ENCODE results near the gene UQCR11. TPM values are rescaled to one million over a fixed set of nuclear protein-coding genes. Genes with fewer than 3 reads are reported as not detected.

UQCR11 gene
- total RNA-seq, 2 donors from 2014 or later = 674 to 933 TPM

DNA sequence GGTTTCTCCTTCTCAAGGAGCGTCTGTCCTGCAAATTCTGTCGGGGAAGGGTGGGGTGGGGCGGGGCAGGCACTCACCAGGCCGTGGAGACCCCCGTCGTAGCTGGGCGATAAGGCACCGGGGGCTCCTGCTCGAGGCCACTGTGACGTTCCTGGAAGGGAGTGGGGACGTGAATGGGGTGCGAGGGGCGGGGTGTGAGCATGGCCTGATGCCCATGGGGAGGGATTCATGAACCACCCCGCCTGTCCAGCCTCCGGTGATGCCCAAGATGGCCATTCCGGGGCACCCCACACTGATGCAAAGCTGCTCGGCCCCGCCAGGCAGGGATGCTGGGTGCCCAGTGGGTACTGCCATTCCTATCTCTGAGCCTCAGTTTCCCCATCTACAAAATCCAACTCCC is 14.4 kb upstream of the UQCR11 start:
- DNase-seq (no peak), ATAC-seq (no peak)
- intact Hi-C loops (cut with DNase I) = no loop called here

DNA sequence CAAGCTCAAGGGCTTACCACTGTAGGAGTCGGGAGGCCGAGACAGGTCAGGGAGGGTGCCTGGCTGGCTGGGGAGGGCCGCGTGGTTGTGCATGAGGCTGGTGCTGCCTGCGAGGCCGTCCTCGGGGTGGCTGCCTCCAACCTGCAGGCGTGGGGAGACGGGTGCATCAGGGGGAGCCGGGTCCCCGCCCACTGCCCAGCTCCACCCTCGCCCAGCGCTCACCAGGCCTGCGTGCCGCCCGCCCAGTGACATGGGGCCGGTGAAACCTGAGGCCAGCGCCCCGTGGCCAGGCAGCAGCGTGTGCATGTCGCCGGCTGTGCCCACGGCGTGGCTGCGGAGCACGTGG is 13.8 kb upstream of the UQCR11 start:
- ATAC-seq (no peak), DNase-seq (no peak)
- intact Hi-C loops (cut with DNase I) = no loop called here

- intact Hi-C loops (cut with DNase I) = no loop called here
- peak; percentile 31 to 36 for ATAC-seq
- DNase-seq = no peak
Observed at GRCh38 chr19:1618157-1619093, 13.2 kb upstream of the UQCR11 start.

GRCh38 chr19:1616875-1617274 is 11.6 kb upstream of the UQCR11 start:
- no peak for DNase-seq
- intact Hi-C loops (cut with DNase I) = no loop called here
- ATAC-seq = no peak

GRCh38 chr19:1616396-1616795 is 11.1 kb upstream of the UQCR11 start:
- no peak for ATAC-seq
- intact Hi-C loops (cut with DNase I) = no loop called here
- DNase-seq = no peak

DNA sequence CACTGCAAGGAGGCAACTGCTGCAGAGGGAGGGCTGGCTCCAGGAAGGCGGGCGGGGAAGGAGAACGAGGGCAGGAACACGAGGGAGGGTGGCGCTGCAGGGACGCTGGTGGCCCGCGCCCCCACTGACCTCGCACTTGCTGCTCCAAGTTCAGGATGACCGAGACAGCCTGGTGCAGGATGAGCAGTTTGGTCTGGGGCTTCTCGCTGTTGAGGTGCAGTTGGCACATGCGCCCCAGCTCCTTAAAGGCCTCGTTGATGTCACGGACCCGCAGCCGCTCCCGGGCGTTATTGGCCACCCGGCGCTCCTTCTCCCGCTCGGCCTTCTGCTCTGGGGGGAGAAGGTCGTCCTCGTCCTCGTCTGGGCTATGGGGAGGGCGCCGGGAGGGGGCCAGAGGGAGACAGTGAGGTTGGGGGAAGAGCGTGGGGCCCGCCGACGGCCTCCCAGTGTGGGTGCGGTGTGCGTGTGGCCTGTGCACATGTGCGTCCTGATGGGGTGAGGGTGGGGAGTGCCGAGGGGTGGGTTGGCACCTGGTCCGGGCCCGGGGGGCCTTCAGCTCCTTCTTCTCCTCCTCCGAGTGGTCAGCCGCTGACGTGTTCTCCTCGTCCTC is 10.0 kb upstream of the UQCR11 start:
- DNase-seq (no peak), ATAC-seq (no peak)
- intact Hi-C loops (cut with DNase I) = no loop called here

DNA sequence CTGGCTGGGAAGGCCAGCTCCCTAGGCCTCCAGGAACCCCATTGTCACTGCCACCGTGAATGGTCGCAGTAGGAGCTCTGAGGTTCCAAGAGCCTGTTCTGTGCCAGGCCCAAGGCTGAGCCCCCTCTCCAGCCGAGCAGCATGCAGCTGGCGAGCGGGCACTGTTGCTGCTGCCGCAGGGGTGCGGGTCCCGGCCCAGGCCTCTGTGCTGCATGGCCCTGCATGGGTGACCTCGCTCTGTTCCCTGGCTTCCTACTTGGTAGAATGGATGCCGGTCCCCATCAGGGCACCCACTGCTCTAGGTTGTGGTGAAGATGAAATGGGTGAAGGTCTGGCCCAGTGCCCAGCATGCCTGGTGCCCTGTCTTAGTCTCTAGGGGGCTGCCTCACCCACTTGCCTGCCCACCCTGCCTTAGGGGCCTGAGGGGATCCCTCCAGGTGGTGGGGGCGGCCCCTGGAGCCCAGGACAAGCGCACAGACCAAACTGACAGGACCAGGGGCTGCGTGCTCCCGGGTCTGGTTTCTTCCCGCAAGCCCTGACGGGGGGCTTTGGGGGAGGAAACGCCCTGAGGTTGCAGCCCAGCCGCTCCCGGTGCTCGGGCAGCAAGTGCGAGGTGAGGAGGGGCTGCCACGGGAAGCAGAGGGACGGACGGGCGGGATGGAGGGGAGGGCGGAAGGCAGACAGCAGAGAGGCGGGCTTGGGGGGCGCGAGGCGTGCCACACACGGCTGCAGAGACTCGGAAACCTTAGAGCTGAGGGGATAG is 8.7 kb upstream of the UQCR11 start:
- DNase-seq = no peak
- intact Hi-C loops (cut with DNase I) = no loop called here
- ATAC-seq = no peak

- no peak for ATAC-seq
Observed at GRCh38 chr19:1613146-1613545, 7.9 kb upstream of the UQCR11 start.

DNA sequence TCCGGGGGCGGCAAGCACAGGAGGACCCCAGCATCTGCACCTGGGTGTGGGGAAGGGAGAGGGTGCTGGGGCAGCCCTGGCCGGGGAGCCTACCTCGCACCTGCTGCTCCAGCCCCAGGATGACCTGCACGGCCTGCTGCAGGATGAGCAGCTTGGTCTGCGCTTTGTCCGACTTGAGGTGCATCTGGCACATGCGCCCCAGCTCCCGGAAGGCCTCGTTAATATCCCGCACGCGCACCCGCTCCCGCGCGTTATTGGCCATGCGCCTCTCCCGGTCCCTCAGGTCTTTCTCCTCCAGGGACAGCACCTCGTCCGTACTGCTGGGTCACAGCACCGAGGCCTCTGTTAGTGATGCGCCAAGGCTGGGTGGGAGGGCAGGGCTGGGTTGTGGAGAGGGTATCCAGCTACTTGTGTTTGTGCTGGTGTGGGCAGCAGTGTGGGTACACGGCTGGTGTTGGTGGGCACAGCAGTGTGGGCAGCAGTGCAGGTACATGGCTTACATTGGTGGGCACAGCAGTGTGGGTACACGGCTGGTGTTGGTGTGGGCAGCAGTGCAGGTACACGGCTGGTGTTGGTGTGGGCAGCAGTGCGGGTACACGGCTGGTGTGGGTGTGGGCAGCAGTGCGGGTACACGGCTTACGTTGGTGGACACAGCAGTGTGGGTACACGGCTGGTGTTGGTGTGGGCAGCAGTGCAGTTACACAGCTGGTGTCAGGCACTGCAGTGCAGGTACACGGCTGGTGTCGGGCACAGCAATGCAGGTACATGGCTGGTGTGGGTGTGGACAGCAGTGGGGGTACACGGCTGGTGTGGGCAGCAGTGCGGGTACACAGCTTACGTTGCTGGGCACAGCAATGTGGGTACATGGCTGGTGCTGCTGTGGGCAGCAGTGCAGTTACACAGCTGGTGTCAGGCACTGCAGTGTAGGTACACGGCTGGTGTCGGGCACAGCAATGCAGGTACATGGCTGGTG is 7.1 kb upstream of the UQCR11 start:
- intact Hi-C loops (cut with DNase I) = no loop called here
- no peak for ATAC-seq
- no peak for DNase-seq

More at GRCh38 chr19:1613146-1613545, 7.9 kb upstream of the UQCR11 start:
- DNase-seq = no peak
- intact Hi-C loops (cut with DNase I) = no loop called here

DNA sequence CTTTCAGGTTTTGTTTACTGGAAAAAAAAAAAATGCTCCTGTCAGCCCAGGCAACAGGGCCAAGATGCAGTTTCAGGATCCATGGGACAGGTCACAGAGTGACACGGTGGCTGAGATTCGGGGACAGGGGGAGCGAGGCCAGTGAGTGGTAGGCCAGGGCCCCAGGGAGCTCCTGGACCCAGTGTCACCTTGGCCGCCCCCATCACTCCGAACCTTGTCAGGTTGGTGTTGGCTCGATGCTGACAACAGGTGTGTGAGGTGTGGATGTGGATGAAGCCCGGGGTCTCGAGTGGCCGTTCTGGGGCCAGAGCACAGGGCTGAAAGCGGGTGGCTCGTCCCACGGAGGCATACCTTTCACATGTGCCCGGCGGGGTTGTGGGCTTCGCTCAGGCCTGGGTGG is 6.1 kb upstream of the UQCR11 start:
- intact Hi-C loops (cut with DNase I) = no loop called here
- DNase-seq = no peak

DNA sequence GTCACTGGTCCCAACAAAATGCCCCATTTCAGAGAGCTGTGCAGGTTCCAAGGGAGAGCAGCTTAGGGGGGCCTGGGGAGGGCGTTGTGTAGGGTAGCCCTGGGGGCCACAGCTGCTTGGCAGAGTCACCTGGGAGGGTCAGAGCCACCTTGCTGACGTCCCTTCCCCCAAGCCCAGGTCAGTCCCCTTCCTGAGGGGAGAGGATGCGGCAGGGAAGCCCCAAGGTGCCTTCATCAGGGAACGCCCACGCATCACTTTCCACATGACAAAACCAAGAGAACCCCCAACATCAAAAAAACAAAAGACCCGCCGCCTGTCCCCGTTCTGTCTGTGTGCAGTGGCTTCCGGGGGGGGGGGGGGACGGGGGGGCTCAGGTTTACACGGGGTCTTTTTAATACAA is 5.3 kb upstream of the UQCR11 start:
- ATAC-seq = no peak
- intact Hi-C loops (cut with DNase I) = no loop called here
- no peak for DNase-seq

More for the DNA sequence above, 6.1 kb upstream of the UQCR11 start:
- ATAC-seq = no peak

- ATAC-seq = no peak
- intact Hi-C loops (cut with DNase I) = no loop called here
- DNase-seq = no peak
Observed at GRCh38 chr19:1609680-1610474, 4.6 kb upstream of the UQCR11 start.

DNA sequence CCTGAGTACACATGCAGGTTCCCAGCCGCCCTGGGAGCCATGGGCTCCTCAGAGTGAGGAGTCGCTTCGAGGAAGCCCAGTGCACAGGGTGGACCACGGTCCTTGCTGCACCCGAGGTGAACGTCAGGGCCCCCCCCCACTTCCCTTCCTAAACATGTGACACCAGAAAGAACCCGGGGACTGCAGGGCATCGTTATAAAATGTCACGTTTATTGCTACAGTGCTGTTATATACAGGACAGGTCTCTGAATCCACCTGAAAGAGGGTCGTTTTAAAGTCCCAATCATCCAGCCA is 3.8 kb upstream of the UQCR11 start:
- intact Hi-C loops (cut with DNase I) = no loop called here
- ATAC-seq = no peak
- no peak for DNase-seq

DNA sequence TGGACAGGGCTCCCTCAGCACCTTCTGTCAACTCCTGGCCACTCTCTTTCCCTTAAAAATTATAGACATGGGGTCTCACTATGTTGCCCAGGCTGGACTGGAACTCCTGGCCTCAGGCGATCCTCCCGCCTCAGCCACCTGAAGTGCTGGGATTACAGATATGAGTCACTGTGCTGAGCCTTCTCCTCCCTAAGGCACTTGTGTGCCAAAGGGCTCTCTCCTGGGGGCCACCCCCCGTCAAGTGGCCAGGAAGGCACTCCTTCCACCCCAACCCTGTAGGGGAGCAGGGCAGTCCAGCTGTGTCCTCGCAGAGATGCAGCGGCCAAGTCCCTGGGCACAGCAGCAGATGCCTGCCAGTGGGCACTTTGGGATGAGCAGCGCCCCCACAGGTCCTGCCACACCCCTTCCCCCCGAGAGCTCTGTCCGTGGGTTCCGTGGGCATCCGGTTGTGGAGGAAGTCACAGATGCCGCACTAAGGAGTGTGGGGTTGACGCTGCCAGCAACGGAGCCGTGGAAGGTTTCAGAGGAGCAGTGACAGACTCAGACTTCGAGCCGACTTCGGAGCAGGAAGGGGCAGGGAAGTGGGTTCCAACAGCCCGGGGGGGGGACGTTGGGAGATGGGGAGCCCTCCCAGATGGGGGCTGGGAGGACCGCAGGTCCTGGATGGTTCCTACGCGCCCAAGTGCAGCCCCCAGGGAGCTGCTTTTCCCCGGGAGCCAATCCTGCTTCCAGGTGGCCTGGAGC is 3.3 kb upstream of the UQCR11 start:
- DNase-seq (no peak), ATAC-seq (no peak)
- intact Hi-C loops (cut with DNase I) = no loop called here

GRCh38 chr19:1606138-1606651 is 933 bp upstream of the UQCR11 start:
- intact Hi-C loops (cut with DNase I) = loop anchor here in 1 of 2 donors (2.0 kb wide), 1 partner anchor 45 kb away; no protein-coding TSS in a partner anchor
- ATAC-seq = peak in 1 of 2 donors; percentile 0
- DNase-seq = no peak

DNA sequence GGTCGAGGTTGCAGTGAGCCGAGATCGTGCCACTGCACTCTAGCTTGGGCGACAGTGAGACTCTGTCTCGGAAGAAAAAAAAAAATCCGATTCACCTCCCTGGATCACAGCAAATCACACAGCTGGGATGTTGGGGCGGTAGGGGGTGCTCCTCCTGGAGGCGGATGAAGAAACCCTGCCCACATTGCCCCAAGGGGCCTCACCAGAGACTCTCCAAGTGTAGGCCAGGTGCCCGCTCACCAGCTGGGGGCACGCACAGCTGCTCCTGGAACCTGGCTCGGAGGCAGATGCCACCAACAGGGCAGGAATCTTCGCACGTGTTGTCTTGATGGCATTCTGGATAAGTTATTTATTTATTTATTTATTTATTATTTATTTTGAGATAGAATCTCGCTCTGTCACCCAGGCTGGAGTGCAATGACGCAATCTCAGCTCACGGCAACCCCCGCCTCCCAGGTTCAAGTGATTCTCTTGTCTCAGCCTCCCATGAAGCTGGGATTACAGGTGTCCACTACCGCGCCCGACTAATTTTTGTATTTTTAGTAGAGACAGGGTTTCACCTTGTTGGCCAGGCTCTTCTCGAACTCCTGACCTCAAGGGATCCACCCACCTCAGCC is 3.1 kb downstream of the UQCR11 start:
- intact Hi-C loops (cut with DNase I) = no loop called here
- ATAC-seq (no peak), DNase-seq (no peak)

DNA sequence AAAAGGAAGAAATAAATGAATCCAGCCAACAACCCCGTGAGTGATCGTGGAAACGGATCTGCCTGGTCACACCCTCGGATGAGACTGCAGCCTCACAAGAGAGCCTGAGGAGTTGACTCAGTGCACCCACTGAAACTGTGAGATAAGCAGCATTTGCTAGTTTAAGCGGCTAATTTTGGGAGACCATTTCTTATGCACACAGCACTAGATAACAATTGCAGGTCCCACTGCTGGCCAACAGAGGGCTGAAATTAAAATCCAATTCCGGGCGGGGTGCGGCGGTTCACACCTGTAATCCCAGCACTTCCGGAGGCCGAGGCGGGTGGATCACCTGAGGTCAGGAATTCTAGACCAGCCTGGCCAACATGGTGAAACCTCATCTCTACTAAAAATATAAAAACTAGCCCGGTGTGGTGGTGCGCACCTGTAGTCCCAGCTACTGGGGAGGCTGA is 3.6 kb downstream of the UQCR11 start:
- ATAC-seq (no peak), DNase-seq (no peak)
- intact Hi-C loops (cut with DNase I) = no loop called here
